ENCODE data around the gene GRIN2C.

GRCh38 chr17:74873874-74874614 lies 14.4 kb upstream of the GRIN2C start:
- TF ChIP-seq, protein P1, sequence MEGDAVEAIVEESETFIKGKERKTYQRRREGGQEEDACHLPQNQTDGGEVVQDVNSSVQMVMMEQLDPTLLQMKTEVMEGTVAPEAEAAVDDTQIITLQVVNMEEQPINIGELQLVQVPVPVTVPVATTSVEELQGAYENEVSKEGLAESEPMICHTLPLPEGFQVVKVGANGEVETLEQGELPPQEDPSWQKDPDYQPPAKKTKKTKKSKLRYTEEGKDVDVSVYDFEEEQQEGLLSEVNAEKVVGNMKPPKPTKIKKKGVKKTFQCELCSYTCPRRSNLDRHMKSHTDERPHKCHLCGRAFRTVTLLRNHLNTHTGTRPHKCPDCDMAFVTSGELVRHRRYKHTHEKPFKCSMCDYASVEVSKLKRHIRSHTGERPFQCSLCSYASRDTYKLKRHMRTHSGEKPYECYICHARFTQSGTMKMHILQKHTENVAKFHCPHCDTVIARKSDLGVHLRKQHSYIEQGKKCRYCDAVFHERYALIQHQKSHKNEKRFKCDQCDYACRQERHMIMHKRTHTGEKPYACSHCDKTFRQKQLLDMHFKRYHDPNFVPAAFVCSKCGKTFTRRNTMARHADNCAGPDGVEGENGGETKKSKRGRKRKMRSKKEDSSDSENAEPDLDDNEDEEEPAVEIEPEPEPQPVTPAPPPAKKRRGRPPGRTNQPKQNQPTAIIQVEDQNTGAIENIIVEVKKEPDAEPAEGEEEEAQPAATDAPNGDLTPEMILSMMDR (conservative IDR thresholded peaks at IDR 0.05; ENCODE audit: low read length): no peak
- no peak for TF ChIP-seq EZH2phosphoT487 (IDR thresholded peaks at IDR 0.05; ENCODE audit: borderline replicate concordance)

Data from Loucy (cell line).